ENCODE measurements around the gene PRR35.

Gene PRR35

GRCh38 chr16:551210-551609 lies 9.0 kb upstream of the PRR35 start:
- no peak overlapping the region for H3K9ac ChIP-seq (ENCODE audit: low read depth, low read length)
- no peaks in the 10 kb centered on the region for H3K4me1 ChIP-seq (ENCODE audit: insufficient read depth, low read length)
- H3K9me3 ChIP-seq (ENCODE audit: control insufficient read depth, insufficient read depth, low read length), result no peaks in the 10 kb centered on the region
- no peaks in the 10 kb centered on the region for H3K36me3 ChIP-seq (ENCODE audit: insufficient read depth, low read length)

GRCh38 chr16:552171-552570 lies 8.0 kb upstream of the PRR35 start:
- Histone ChIP-seq H3K9ac (ENCODE audit: low read depth, low read length) (no peak overlapping the region), H3K9me3 (ENCODE audit: control insufficient read depth, insufficient read depth, low read length) (no peaks in the 10 kb centered on the region), H3K4me1 (ENCODE audit: insufficient read depth, low read length) (no peaks in the 10 kb centered on the region), H3K36me3 (ENCODE audit: insufficient read depth, low read length) (no peaks in the 10 kb centered on the region)

GRCh38 chr16:553601-554296 lies 6.4 kb upstream of the PRR35 start:
- Histone ChIP-seq H3K9me3 (ENCODE audit: control insufficient read depth, insufficient read depth, low read length) (no peaks in the 10 kb centered on the region), H3K36me3 (ENCODE audit: insufficient read depth, low read length) (no peaks in the 10 kb centered on the region), H3K4me1 (ENCODE audit: insufficient read depth, low read length) (no peaks in the 10 kb centered on the region), H3K9ac (ENCODE audit: low read depth, low read length) (no peak overlapping the region)

GRCh38 chr16:554297-554621 lies 5.9 kb upstream of the PRR35 start:
- Histone ChIP-seq H3K36me3 (ENCODE audit: insufficient read depth, low read length) (no peaks in the 10 kb centered on the region), H3K4me1 (ENCODE audit: insufficient read depth, low read length) (no peaks in the 10 kb centered on the region)

GRCh38 chr16:554640-555365 lies 5.4 kb upstream of the PRR35 start:
- Histone ChIP-seq H3K36me3 (ENCODE audit: insufficient read depth, low read length) (no peaks in the 10 kb centered on the region), H3K4me1 (ENCODE audit: insufficient read depth, low read length) (no peaks in the 10 kb centered on the region; the same call in 1 of the 2 replicates), H3K9ac (ENCODE audit: low read depth, low read length) (no peak overlapping the region), H3K9me3 (ENCODE audit: control insufficient read depth, insufficient read depth, low read length) (no peaks in the 10 kb centered on the region)

More at GRCh38 chr16:554297-554621, 5.9 kb upstream of the PRR35 start:
- H3K9ac ChIP-seq (ENCODE audit: low read depth, low read length), result no peak overlapping the region
- H3K9me3 ChIP-seq (ENCODE audit: control insufficient read depth, insufficient read depth, low read length), result no peaks in the 10 kb centered on the region

- H3K36me3 ChIP-seq (ENCODE audit: insufficient read depth, low read length), result no peaks in the 10 kb centered on the region
- no peaks in the 10 kb centered on the region for H3K9me3 ChIP-seq (ENCODE audit: control insufficient read depth, insufficient read depth, low read length)
- H3K9ac ChIP-seq (ENCODE audit: low read depth, low read length), result no peak overlapping the region
- H3K4me1 ChIP-seq (ENCODE audit: insufficient read depth, low read length), result no peaks in the 10 kb centered on the region; the same call in 1 of the 2 replicates
Measured at GRCh38 chr16:555528-556473, 4.4 kb upstream of the PRR35 start.

- no peak overlapping the region for H3K9ac ChIP-seq (ENCODE audit: low read depth, low read length)
- no peaks in the 10 kb centered on the region for H3K36me3 ChIP-seq (ENCODE audit: insufficient read depth, low read length)
- H3K4me1 ChIP-seq (ENCODE audit: insufficient read depth, low read length), result no peaks in the 10 kb centered on the region; the same call in 1 of the 2 replicates
- no peaks in the 10 kb centered on the region for H3K9me3 ChIP-seq (ENCODE audit: control insufficient read depth, insufficient read depth, low read length)
Measured at GRCh38 chr16:556474-557173, 3.6 kb upstream of the PRR35 start.

GRCh38 chr16:557463-558297 lies 2.5 kb upstream of the PRR35 start:
- Histone ChIP-seq H3K9me3 (ENCODE audit: control insufficient read depth, insufficient read depth, low read length) (no peaks in the 10 kb centered on the region), H3K9ac (ENCODE audit: low read depth, low read length) (no peak overlapping the region), H3K36me3 (ENCODE audit: insufficient read depth, low read length) (no peaks in the 10 kb centered on the region), H3K4me1 (ENCODE audit: insufficient read depth, low read length) (no peaks in the 10 kb centered on the region; the same call in 1 of the 2 replicates)

GRCh38 chr16:558298-559020 lies 1.7 kb upstream of the PRR35 start:
- Histone ChIP-seq H3K36me3 (ENCODE audit: insufficient read depth, low read length) (no peaks in the 10 kb centered on the region), H3K9me3 (ENCODE audit: control insufficient read depth, insufficient read depth, low read length) (no peaks in the 10 kb centered on the region), H3K9ac (ENCODE audit: low read depth, low read length) (no peak overlapping the region), H3K4me1 (ENCODE audit: insufficient read depth, low read length) (no peaks in the 10 kb centered on the region; the same call in 1 of the 2 replicates)

GRCh38 chr16:559021-559380 lies 1.2 kb upstream of the PRR35 start:
- H3K9me3 ChIP-seq (ENCODE audit: control insufficient read depth, insufficient read depth, low read length), result no peaks in the 10 kb centered on the region
- no peaks in the 10 kb centered on the region for H3K36me3 ChIP-seq (ENCODE audit: insufficient read depth, low read length)
- no peaks in the 10 kb centered on the region; the same call in 1 of the 2 replicates for H3K4me1 ChIP-seq (ENCODE audit: insufficient read depth, low read length)
- H3K9ac ChIP-seq (ENCODE audit: low read depth, low read length), result no peak overlapping the region

- H3K4me1 ChIP-seq (ENCODE audit: insufficient read depth, low read length), result no peaks in the 10 kb centered on the region; the same call in 1 of the 2 replicates
- no peaks in the 10 kb centered on the region for H3K9me3 ChIP-seq (ENCODE audit: control insufficient read depth, insufficient read depth, low read length)
- H3K36me3 ChIP-seq (ENCODE audit: insufficient read depth, low read length), result no peaks in the 10 kb centered on the region
- H3K9ac ChIP-seq (ENCODE audit: low read depth, low read length), result peak overlapping the region; percentile 36; the same call in 1 of the 2 replicates
Measured at GRCh38 chr16:559411-560203, 587 bp upstream of the PRR35 start.

GRCh38 chr16:560701-561412 lies 663 bp downstream of the PRR35 start:
- peaks cover 2% of the 10 kb centered on the region; the same call in 1 of the 2 replicates for H3K4me1 ChIP-seq (ENCODE audit: insufficient read depth, low read length)
- no peak overlapping the region; the same call in 1 of the 2 replicates for H3K9ac ChIP-seq (ENCODE audit: low read depth, low read length)
- H3K36me3 ChIP-seq (ENCODE audit: insufficient read depth, low read length), result no peaks in the 10 kb centered on the region

More at GRCh38 chr16:560701-561412, 663 bp downstream of the PRR35 start:
- H3K9me3 ChIP-seq (ENCODE audit: control insufficient read depth, insufficient read depth, low read length), result no peaks in the 10 kb centered on the region
